Heart left ventricle (tissue), 16 donors: ENCODE data around the gene DPP10. TPM values are rescaled to one million over a fixed set of nuclear protein-coding genes. Genes with fewer than 3 reads are reported as not detected.

Source experiments
- ATAC-seq, 4 donors: fragments of 200-7000 bp; cut with Tn5 transposase; one replicate each; pipeline ENCODE4 v1.9.1; 2020 to 2022; ENCODE audit warnings: moderate library complexity in 4 of 4, mild to moderate bottlenecking in 3 of 4, moderate number of reproducible peaks in 1 of 4
- DNase-seq, 5 donors: peaks; one replicate each; pipeline ENCODE4 v3.0.0-alpha.2; 2020
- H3K27ac ChIP-seq, 12 donors: fragments of 200-600 bp; sonication (generic) in 4 of 12; one replicate each; pipeline versions ENCODE4 v1.5.0 to v1.8.0; 2016 to 2022; ENCODE audit warnings: mild to moderate bottlenecking in 2 of 12
- H3K27me3 ChIP-seq, 9 donors: fragments of 200-600 bp; sonication (generic) in 2 of 9; one replicate each; pipeline versions ENCODE4 v1.5.1 to v1.8.0; 2016 to 2022; ENCODE audit warnings: mild to moderate bottlenecking in 3 of 9
- H3K36me3 ChIP-seq, 9 donors: fragments of 200-600 bp; sonication (generic) in 2 of 9; one replicate each; pipeline versions ENCODE4 v1.5.0 to v1.8.0; 2018 to 2022; ENCODE audit warnings: mild to moderate bottlenecking in 2 of 9
- H3K4me1 ChIP-seq, 12 donors: fragments of 200-600 bp; sonication (generic) in 4 of 12; one replicate each; pipeline versions ENCODE4 v1.5.0 to v1.8.0; 2016 to 2022; ENCODE audit warnings: mild to moderate bottlenecking in 3 of 12
- H3K4me3 ChIP-seq, 12 donors: fragments of 200-600 bp; sonication (generic) in 4 of 12; one replicate each; pipeline versions ENCODE4 v1.5.0 to v1.8.0; 2017 to 2022; ENCODE audit warnings: mild to moderate bottlenecking in 9 of 12, moderate library complexity in 4 of 12
- H3K9me3 ChIP-seq, 12 donors: fragments of 200-600 bp; sonication (generic) in 4 of 12; one replicate each; pipeline versions ENCODE4 v1.5.0 to v1.8.0; 2016 to 2022; ENCODE audit warnings: mild to moderate bottlenecking in 1 of 12
- POLR2A ChIP-seq, 2 donors: fragments of 450-650 bp; IDR thresholded peaks; one replicate each; pipeline ENCODE4 v1.6.1; 2017; ENCODE audit warnings: antibody characterized with exemption in 2 of 2, mild to moderate bottlenecking in 2 of 2, moderate library complexity in 2 of 2
- WGBS, 4 donors: extraction: QIAGEN DNeasy Blood & Tissue Kit in 2 of 4; methylation state at CpG; one replicate each; pipeline versions ENCODE4 v1.1.5 to v1.1.7; 2013 to 2018; 5-methylcytosine and 5-hydroxymethylcytosine counted together
- intact Hi-C, 10 donors: fragments of 100-400 bp; cut with DNase I; formaldehyde crosslinking; loops; one replicate each; pipeline versions ENCODE4 v1.11.1 to v1.14.2; 2022
- polyA plus RNA-seq, 2 donors: library from polyadenylated mRNA; stranded (reverse); fragments of 200-250 nt; gene quantifications; one replicate each; pipeline ENCODE4 v1.2.3, GENCODE V29; 2013
- total RNA-seq, 9 donors: library from RNA; depleted of rRNA in 2 of 9; stranded (reverse); fragments of >200 nt in 2 of 9; fragmentation: NEBNext Ultra II Directional in 3 of 9; extraction: Animal tissue kit (Norgen Biotek cat#: 25700) in 3 of 9; gene quantifications; one replicate each; pipeline versions ENCODE4 v1.1.0 to v1.2.4, GENCODE V29; 2016 to 2023
- TF ChIP-seq, protein P1 (sequence below), 12 donors: fragments of 200-600 bp; sonication (generic) in 4 of 12; IDR thresholded peaks; one replicate each; pipeline versions ENCODE4 v1.5.0 to v1.8.0; 2018 to 2022; ENCODE audit warnings: antibody characterized with exemption in 12 of 12, mild to moderate bottlenecking in 5 of 12
- donor health status: ischemic (EF 13 %, LVEDD 7.1; RV severe dilation, severe dysfunction).
- donor health status: healthy with polysubstance abuse.
- donor health status: DM: no; HTN: yes; CAD: no.
- donor health status: DM: no; HTN: no; CAD: no.
- donor health status: ischemic (EF 25% LVEDD 6.9; RV normal size, moderate dysfunction).
- donor health status: ischemic (EF 25% LVEDD 5.7; RV mildly dilated, moderate dysfunction).
- donor health status: healthy.
- donor health status: DM: yes; HTN: yes; CAD: no.
- donor health status: ischemic (EF 35%, LVEDD 5.7; RV mildly dilated, moderate dysfunction).
- donor health status: nonischemic (EF 11% LVEDD 7.7; RV severe dilation, severe dysfunction).
- donor health status: DM: yes; HTN: yes; CAD: no.
- donor health status: PGD.
- donor health status: ischemic (EF 29% LVEDD 5.4; RV normal size, mild dysfunction).
- donor health status: nonischemic (EF 23%, LVEDD 6.1; RV moderate dilation, normal function).

Gene DPP10
- total and polyA plus RNA-seq, 11 donors, result 0.88 TPM; not detected in 10

DNA sequence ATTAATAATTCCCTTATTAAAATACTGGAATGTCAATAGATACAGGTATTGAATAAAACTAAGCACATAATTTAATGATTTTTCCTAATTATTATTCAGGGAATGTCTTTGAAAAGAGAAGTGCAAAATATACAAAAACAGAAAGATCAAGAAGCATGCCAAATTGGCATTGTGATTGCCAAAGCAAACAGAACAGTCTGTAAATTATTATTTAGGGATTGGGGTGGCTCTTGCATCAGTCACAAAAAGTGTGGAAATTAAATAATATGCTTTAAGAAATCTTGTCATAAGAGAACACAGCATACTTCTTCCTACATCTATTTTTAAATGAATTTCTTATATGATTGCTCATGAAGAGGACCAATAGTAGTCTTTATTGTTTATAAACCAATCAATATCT lies 1211.9 kb downstream of the DPP10 start:
- H3K4me1 ChIP-seq, result no peaks in the 10 kb centered on the region
- ATAC-seq (no peak), DNase-seq (no peak)
- no peaks in the 10 kb centered on the region for H3K27me3 ChIP-seq
- no peak overlapping the region for H3K27ac ChIP-seq
- H3K4me3 ChIP-seq, result no peak overlapping the region
- intact Hi-C loops, result no loop called here
- no peaks in the 10 kb centered on the region for H3K36me3 ChIP-seq
- no peaks in the 10 kb centered on the region for H3K9me3 ChIP-seq
- TF ChIP-seq POLR2A (IDR thresholded peaks at IDR 0.05), result no peak
- TF ChIP-seq, protein P1, sequence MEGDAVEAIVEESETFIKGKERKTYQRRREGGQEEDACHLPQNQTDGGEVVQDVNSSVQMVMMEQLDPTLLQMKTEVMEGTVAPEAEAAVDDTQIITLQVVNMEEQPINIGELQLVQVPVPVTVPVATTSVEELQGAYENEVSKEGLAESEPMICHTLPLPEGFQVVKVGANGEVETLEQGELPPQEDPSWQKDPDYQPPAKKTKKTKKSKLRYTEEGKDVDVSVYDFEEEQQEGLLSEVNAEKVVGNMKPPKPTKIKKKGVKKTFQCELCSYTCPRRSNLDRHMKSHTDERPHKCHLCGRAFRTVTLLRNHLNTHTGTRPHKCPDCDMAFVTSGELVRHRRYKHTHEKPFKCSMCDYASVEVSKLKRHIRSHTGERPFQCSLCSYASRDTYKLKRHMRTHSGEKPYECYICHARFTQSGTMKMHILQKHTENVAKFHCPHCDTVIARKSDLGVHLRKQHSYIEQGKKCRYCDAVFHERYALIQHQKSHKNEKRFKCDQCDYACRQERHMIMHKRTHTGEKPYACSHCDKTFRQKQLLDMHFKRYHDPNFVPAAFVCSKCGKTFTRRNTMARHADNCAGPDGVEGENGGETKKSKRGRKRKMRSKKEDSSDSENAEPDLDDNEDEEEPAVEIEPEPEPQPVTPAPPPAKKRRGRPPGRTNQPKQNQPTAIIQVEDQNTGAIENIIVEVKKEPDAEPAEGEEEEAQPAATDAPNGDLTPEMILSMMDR (IDR thresholded peaks at IDR 0.05), result no peak

DNA sequence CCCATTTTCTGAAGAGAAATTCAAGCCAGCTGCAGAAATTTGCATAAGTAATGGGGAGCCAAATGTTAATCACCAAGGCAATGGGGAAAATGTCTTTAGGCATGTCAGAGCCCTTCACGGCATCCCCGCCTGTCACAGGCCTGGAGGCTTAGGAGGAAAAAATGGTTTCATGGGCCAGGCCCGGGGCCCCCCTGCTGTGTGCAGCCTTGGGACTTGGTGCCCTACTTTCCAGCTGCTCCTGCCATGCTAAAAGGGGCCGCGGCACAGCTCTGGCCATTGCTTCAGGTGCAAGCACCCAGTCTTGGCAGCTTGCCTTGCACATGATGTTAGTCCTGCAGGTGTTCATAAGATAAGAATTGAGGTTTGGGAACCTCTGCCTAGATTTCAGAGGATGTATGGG lies 1235.7 kb downstream of the DPP10 start:
- 88 to 96% (median 90%) methylated on average over 3 to 5 of the region's 5 CpGs for WGBS, 4 donors
- no peak for DNase-seq
- no peaks in the 10 kb centered on the region for H3K4me1 ChIP-seq

DNA sequence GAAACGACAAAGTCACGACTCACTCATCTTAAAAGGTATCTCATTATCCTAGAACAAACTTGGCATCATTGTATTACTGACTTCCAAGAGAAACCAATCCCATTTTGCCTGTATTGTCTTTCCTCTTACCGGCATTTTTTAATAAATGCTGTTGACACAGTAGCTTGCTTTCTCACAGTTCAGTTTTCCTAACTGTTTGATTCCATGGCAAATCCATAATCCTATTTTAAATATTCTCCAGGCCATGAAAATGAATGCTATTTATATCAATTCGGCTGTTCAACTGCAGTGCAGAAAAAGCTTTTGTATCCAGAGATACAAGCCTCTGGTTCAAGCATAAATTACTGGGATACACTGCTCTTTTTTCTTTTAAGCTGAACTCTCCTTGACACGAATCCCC lies 1241.9 kb downstream of the DPP10 start:
- ATAC-seq (no peak), DNase-seq (no peak)
- H3K27me3 ChIP-seq, result no peaks in the 10 kb centered on the region
- WGBS, 4 donors, result 60 to 69% (median 68%) methylated on average over 5 of the region's 5 CpGs
- no peaks in the 10 kb centered on the region for H3K36me3 ChIP-seq
- intact Hi-C loops, result no loop called here
- H3K27ac ChIP-seq, result no peak overlapping the region
- TF ChIP-seq, protein P1 (IDR thresholded peaks at IDR 0.05), result no peak
- no peak for TF ChIP-seq POLR2A (IDR thresholded peaks at IDR 0.05)
- H3K4me1 ChIP-seq, result no peaks in the 10 kb centered on the region
- H3K9me3 ChIP-seq, result peaks cover 0 to 8% (median under 1%) of the 10 kb centered on the region in 12 donors
- H3K4me3 ChIP-seq, result no peak overlapping the region

More for the DNA sequence above, 1235.7 kb downstream of the DPP10 start:
- H3K27ac ChIP-seq, result no peak overlapping the region
- no peak overlapping the region for H3K4me3 ChIP-seq
- peaks cover 0 to 36% (median 11%) of the 10 kb centered on the region in 12 donors for H3K9me3 ChIP-seq
- ATAC-seq, result no peak
- TF ChIP-seq, protein P1 (IDR thresholded peaks at IDR 0.05), result no peak
- TF ChIP-seq POLR2A (IDR thresholded peaks at IDR 0.05), result no peak
- no peaks in the 10 kb centered on the region for H3K27me3 ChIP-seq
- H3K36me3 ChIP-seq, result no peaks in the 10 kb centered on the region
- intact Hi-C loops, result no loop called here

DNA sequence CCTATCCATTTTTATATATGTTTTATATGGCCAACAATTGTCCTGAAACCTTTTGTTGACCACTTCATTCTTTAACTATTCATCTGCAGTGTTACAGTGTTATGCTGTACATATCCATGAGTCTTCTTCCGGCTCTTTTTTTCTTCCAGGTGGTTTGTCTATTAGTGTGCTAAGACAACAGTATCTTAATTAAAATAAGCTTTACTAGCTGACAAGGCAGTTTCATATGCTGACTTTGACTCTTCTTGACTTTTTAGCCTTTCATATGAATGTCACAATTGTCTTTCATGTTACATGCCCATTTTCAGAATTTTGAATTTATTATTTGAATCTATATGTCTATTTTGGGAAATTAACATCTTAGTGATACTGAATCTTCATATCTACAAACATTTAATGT lies 1249.0 kb downstream of the DPP10 start:
- no peaks in the 10 kb centered on the region for H3K27me3 ChIP-seq
- no peaks in the 10 kb centered on the region for H3K9me3 ChIP-seq
- 87 to 100% (median 93%) methylated on average over 1 of the region's 1 CpG for WGBS, 4 donors
- no peaks in the 10 kb centered on the region for H3K36me3 ChIP-seq
- H3K4me1 ChIP-seq, result no peaks in the 10 kb centered on the region
- ATAC-seq (no peak), DNase-seq (no peak)
- H3K27ac ChIP-seq, result no peak overlapping the region
- TF ChIP-seq POLR2A (IDR thresholded peaks at IDR 0.05), result no peak
- TF ChIP-seq, protein P1 (IDR thresholded peaks at IDR 0.05), result no peak
- intact Hi-C loops, result no loop called here
- H3K4me3 ChIP-seq, result no peak overlapping the region
